AG10803 (cell line): ENCODE data around the gene TULP1.

ENCODE experiments used
- DNase-seq: peaks from one replicate; pipeline ENCODE4 v3.0.0; 2010; ENCODE audit warnings: low read depth
- H3K4me3 ChIP-seq: 2 replicates; pipeline ENCODE4 v1.5.1; 2011; ENCODE audit warnings: mild to moderate bottlenecking, low read length, control low read depth
- TF ChIP-seq, protein P1 (sequence below): conservative IDR thresholded peaks from 2 replicates; pipeline ENCODE4 v1.5.1; 2011; ENCODE audit warnings: mild to moderate bottlenecking, low read length, control low read depth, inconsistent platforms

The TULP1 gene

DNA sequence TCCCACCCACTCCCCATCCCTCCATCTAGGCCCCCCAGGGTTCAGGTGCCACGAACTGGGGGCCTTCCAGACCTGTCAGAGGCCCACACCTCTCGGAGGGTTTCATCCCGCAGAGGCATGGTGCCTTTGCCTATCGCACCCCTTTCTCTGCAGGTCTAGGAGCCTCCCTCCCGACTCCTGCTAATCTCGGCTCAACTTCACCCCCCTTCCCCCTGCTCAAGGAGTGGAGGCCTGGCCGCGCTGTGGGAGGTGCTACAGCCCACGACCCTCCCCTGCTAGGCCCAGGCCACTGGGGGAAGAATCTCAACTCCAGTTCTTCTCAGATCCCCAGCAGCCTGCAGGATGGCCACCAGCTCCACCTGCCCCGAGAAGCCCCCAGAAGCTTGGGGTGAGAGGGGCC, at the start of gene TULP1:
TULP1 (minus strand) TSS at position 157 of the 400 bp plus-strand sequence; CDS start at position 119, 38 bp downstream.
- H3K4me3 ChIP-seq = no peak within 1 kb of the TSS
- TF ChIP-seq, protein P1, sequence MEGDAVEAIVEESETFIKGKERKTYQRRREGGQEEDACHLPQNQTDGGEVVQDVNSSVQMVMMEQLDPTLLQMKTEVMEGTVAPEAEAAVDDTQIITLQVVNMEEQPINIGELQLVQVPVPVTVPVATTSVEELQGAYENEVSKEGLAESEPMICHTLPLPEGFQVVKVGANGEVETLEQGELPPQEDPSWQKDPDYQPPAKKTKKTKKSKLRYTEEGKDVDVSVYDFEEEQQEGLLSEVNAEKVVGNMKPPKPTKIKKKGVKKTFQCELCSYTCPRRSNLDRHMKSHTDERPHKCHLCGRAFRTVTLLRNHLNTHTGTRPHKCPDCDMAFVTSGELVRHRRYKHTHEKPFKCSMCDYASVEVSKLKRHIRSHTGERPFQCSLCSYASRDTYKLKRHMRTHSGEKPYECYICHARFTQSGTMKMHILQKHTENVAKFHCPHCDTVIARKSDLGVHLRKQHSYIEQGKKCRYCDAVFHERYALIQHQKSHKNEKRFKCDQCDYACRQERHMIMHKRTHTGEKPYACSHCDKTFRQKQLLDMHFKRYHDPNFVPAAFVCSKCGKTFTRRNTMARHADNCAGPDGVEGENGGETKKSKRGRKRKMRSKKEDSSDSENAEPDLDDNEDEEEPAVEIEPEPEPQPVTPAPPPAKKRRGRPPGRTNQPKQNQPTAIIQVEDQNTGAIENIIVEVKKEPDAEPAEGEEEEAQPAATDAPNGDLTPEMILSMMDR = no peak
- DNase-seq = no peak

- no peak overlapping the region for H3K4me3 ChIP-seq
- no peak for DNase-seq
- TF ChIP-seq, protein P1 = no peak
These were observed 49.4 kb upstream of the TULP1 start for GRCh38 chr6:35562060-35562459.

DNA sequence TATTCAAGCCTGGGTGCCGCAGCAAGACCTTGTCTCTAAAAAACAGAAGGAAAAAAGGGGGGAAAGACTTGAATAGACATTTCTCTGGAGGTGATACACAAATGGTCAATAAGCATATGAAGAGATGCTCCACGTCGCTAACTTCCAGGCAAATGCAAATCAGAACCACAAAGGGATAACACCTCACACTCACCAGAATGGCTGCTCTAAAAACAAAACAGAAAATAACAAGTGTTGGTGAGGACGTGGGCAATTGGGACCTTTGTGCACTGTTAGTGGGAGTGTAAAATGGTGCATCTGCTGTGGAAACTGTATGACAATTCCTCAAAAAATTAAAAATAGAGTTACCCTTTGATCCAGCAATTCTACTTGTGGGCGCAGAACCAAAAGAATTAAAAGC, 48.4 kb upstream of the TULP1 start:
- TF ChIP-seq, protein P1 = no peak
- no peak overlapping the region for H3K4me3 ChIP-seq
- DNase-seq = no peak

GRCh38 chr6:35558571-35558970, 45.9 kb upstream of the TULP1 start:
- DNase-seq = no peak
- H3K4me3 ChIP-seq = no peak overlapping the region
- TF ChIP-seq, protein P1 = no peak

DNA sequence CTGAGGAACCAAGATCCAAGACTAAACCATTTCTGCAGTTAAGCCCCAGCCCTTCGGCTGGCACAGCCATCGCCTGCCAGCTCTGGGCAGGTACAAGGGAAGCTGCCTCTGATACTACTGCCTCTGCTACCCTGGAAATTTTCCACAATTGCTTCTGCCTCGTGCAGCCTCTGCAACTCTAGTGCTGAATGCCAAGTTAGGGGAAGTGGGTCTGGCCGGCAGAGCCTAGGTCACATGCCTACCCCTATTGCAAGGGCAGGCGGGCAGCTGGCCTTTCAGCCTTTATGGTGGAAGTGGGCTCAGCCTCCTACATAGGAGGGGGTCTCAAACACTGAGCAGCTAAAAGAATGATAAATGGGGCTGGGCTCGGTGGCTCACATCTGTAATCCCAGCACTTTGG, 44.5 kb upstream of the TULP1 start:
- DNase-seq = no peak
- TF ChIP-seq, protein P1 = no peak
- no peak overlapping the region for H3K4me3 ChIP-seq

DNA sequence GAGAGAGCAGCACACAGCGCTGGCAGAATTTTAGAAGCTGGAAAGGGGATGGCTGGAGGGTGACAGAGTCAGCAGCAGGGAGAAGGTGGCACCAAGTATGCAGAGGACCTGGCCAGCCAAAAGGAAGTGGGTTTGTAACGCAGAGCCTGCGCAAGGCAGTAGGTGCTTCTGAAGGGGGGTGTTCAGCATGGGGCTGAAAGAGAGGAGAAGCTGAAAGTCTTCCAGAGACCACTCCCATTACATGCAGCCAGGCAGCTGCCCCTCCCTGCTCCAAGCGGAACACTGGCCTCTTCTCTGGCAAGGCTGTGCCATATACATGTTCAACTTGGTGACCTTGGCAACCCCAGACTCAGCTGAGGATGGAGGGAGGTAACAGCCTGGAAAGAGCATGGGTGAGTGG, 42.1 kb upstream of the TULP1 start:
- H3K4me3 ChIP-seq = no peak overlapping the region
- TF ChIP-seq, protein P1 = no peak
- DNase-seq = no peak

- TF ChIP-seq, protein P1 = no peak
- no peak overlapping the region for H3K4me3 ChIP-seq
- no peak for DNase-seq
These were observed 40.6 kb upstream of the TULP1 start for GRCh38 chr6:35553315-35553714.
